A172 (cell line): ENCODE data around the gene THPO. TPM values are rescaled to one million over a fixed set of nuclear protein-coding genes. Genes with fewer than 3 reads are reported as not detected.

ENCODE experiments used
- DNase-seq: peaks from one replicate; pipeline ENCODE4 v3.0.0-alpha.2; 2015; ENCODE audit warnings: low spot score
- total RNA-seq: library from RNA; depleted of rRNA; stranded (reverse); fragments of >200 nt; shearing (Covaris generic); gene quantifications from 2 replicates; pipeline ENCODE4 v1.2.3, GENCODE V29; 2014; rRNA removed

THPO gene
- total RNA-seq, 1 experiment from 2014 or later = 0.43 TPM

GRCh38 chr3:184333700-184334099 lies 44.3 kb downstream of the THPO start:
- no peak for DNase-seq

GRCh38 chr3:184333190-184333589 lies 44.8 kb downstream of the THPO start:
- DNase-seq = no peak

- peak; percentile 92 for DNase-seq
These were observed 45.5 kb downstream of the THPO start for GRCh38 chr3:184332370-184333090.

- DNase-seq = no peak
These were observed 49.5 kb downstream of the THPO start for GRCh38 chr3:184328516-184328915.

- DNase-seq = no peak
These were observed 50.8 kb downstream of the THPO start for GRCh38 chr3:184327171-184327570.

GRCh38 chr3:184325715-184326369 lies 52.2 kb downstream of the THPO start:
- no peak for DNase-seq

GRCh38 chr3:184325269-184325668 lies 52.7 kb downstream of the THPO start:
- DNase-seq = no peak

- DNase-seq = no peak
These were observed 54.3 kb downstream of the THPO start for GRCh38 chr3:184323696-184324095.

GRCh38 chr3:184322731-184323487 lies 55.1 kb downstream of the THPO start:
- DNase-seq = no peak

Other genes with a start within 250 kb of the THPO start
- gene EIF2B5, start 242.8 kb downstream of the THPO start, total RNA-seq = 37.4 and 42.6 TPM in 2 replicates
- gene DVL3, start 222.8 kb downstream of the THPO start, total RNA-seq = 36.2 and 38.3 TPM in 2 replicates
- 717 and 879 TPM in 2 replicates for gene AP2M1, start 203.4 kb downstream of the THPO start, total RNA-seq
- 32.3 and 46.9 TPM in 2 replicates for gene ABCF3, start 192.0 kb downstream of the THPO start, total RNA-seq
- gene VWA5B2, start 148.6 kb downstream of the THPO start, total RNA-seq = 0.36 and 0.72 TPM in 2 replicates
- gene ALG3, start 129.2 kb downstream of the THPO start, total RNA-seq = 57.5 and 68.3 TPM in 2 replicates
- gene EEF1AKMT4, start 128.5 kb downstream of the THPO start, total RNA-seq = 7.8 and 8.2 TPM in 2 replicates
- 1.6 and 1.8 TPM in 2 replicates for gene CAMK2N2, start 116.7 kb downstream of the THPO start, total RNA-seq
- not detected in 2 replicates for gene ECE2, start 102.2 kb downstream of the THPO start, total RNA-seq
- gene PSMD2, start 79.0 kb downstream of the THPO start, total RNA-seq = 633 and 926 TPM in 2 replicates
- 422 and 446 TPM in 2 replicates for gene EIF4G1, start 63.6 kb downstream of the THPO start, total RNA-seq
- gene FAM131A, start 40.6 kb downstream of the THPO start, total RNA-seq = 0.62 and 0.65 TPM in 2 replicates
- gene CLCN2, start 16.6 kb downstream of the THPO start, total RNA-seq = 3.0 and 8.8 TPM in 2 replicates
- 182 and 190 TPM in 2 replicates for gene POLR2H, start 16.5 kb downstream of the THPO start, total RNA-seq
- gene CHRD, start 1.8 kb upstream of the THPO start, total RNA-seq = 0.33 and 5.6 TPM in 2 replicates
- 1.1 and 1.4 TPM in 2 replicates for gene EPHB3, start 183.6 kb upstream of the THPO start, total RNA-seq